ENCODE data around the gene ZNF438.
"Not testable (repeated sequence)": the region's sequence is repeated elsewhere in the genome, so short reads cannot be mapped to it uniquely, and the experiment has no call there.

Gene ZNF438

GRCh38 chr10:30987463-30987862 lies 44.2 kb downstream of the ZNF438 start:
- DNase-seq (ENCODE audit: low spot score) = no peak

GRCh38 chr10:30986053-30986555 lies 45.6 kb downstream of the ZNF438 start:
- no peak for DNase-seq (ENCODE audit: low spot score)

GRCh38 chr10:30985512-30985911 lies 46.2 kb downstream of the ZNF438 start:
- DNase-seq (ENCODE audit: low spot score) = no peak

- no peak for DNase-seq (ENCODE audit: low spot score)
These were observed 46.9 kb downstream of the ZNF438 start for GRCh38 chr10:30984563-30985328.

- DNase-seq (ENCODE audit: low spot score) = not testable (repeated sequence)
These were observed 48.5 kb downstream of the ZNF438 start for GRCh38 chr10:30983209-30983608.

- no peak for DNase-seq (ENCODE audit: low spot score)
These were observed 50.6 kb downstream of the ZNF438 start for GRCh38 chr10:30980951-30981616.

- DNase-seq (ENCODE audit: low spot score) = no peak
These were observed 51.7 kb downstream of the ZNF438 start for GRCh38 chr10:30979956-30980355.

- no peak for DNase-seq (ENCODE audit: low spot score)
These were observed 52.8 kb downstream of the ZNF438 start for GRCh38 chr10:30978843-30979242.

GRCh38 chr10:30977385-30977784 lies 54.3 kb downstream of the ZNF438 start:
- no peak for DNase-seq (ENCODE audit: low spot score)

GRCh38 chr10:30974773-30975415 lies 56.8 kb downstream of the ZNF438 start:
- no peak for DNase-seq (ENCODE audit: low spot score)

GRCh38 chr10:30974355-30974754 lies 57.3 kb downstream of the ZNF438 start:
- DNase-seq (ENCODE audit: low spot score) = no peak

GRCh38 chr10:30973737-30974136 lies 57.9 kb downstream of the ZNF438 start:
- DNase-seq (ENCODE audit: low spot score) = no peak

GRCh38 chr10:30970760-30971460 lies 60.8 kb downstream of the ZNF438 start:
- DNase-seq (ENCODE audit: low spot score) = no peak

- DNase-seq (ENCODE audit: low spot score) = no peak
These were observed 63.0 kb downstream of the ZNF438 start for GRCh38 chr10:30968711-30969110.

GRCh38 chr10:30967650-30968410 lies 63.8 kb downstream of the ZNF438 start:
- no peak for DNase-seq (ENCODE audit: low spot score)

GRCh38 chr10:30963992-30964930 lies 67.4 kb downstream of the ZNF438 start:
- no peak for DNase-seq (ENCODE audit: low spot score)

- no peak for DNase-seq (ENCODE audit: low spot score)
These were observed 69.1 kb downstream of the ZNF438 start for GRCh38 chr10:30962522-30962921.

GRCh38 chr10:30959836-30960210 lies 71.8 kb downstream of the ZNF438 start:
- no peak for DNase-seq (ENCODE audit: low spot score)

- DNase-seq (ENCODE audit: low spot score) = not testable (repeated sequence)
These were observed 82.4 kb downstream of the ZNF438 start for GRCh38 chr10:30949218-30949617.

- no peak for DNase-seq (ENCODE audit: low spot score)
These were observed 87.7 kb downstream of the ZNF438 start for GRCh38 chr10:30944005-30944404.
